ENCODE results near the gene FBXO11.
"Not testable (repeated sequence)": the region's sequence is repeated elsewhere in the genome, so short reads cannot be mapped to it uniquely, and the experiment has no call there.

GRCh38 chr2:47901892-47902291 is 4.4 kb downstream of the FBXO11 start:
- not testable (repeated sequence) for TF ChIP-seq POLR2A (IDR thresholded peaks at IDR 0.05; ENCODE audit: low read depth, low read length); TAF1 (IDR thresholded peaks at IDR 0.05; ENCODE audit: low read depth, low read length); POLR2AphosphoS5 (IDR thresholded peaks at IDR 0.05; ENCODE audit: low read depth, low read length); PAX5 (IDR thresholded peaks at IDR 0.05; ENCODE audit: insufficient read depth, low read length, severe bottlenecking); SPI1 (IDR thresholded peaks at IDR 0.05; ENCODE audit: low read depth, low read length)

Data from GM12891 (cell line).